Measurements from ENCODE around the gene ADORA3.

Gene ADORA3

DNA sequence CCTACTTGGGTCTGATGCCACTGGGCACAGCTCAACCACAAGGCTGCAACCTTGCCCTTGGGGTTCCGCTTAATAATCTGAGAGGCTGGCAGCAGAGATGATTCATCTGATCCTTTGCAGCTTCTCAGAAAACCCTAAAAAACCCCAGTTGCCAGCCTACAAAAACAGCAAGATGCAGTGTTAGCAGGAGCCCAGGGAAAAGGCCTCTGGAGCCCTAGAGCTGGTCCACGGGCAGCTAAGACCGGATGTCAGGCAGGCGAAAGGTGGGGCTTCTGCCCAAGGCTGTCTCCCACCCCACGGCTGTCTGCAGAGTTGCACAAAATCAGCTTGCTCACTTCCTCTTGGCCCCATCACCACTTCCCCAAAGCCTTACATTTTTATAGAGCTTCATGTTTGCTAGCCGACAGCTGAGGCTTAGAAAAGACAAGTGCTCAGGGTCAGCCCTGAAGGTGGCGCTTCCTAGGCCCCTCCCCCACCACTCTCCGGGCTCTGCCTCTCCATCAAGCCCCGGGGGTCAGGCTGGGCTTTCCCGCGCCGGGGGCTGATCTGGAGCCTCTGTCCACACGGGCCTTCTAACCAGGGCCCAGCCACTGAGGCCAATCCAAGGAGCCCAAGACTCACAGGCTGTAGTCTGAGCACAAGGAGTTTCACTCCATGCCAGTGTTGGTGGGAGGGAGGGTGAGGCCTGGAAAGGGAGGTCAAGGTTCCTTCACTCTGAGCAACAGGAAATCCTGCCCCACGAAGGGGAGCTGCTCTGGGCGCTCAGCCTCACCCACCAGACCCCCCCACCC, 4.2 kb upstream of the ADORA3 start:
- TF ChIP-seq TEAD4 (IDR thresholded peaks at IDR 0.05), result no peak
- TF ChIP-seq, protein P1, sequence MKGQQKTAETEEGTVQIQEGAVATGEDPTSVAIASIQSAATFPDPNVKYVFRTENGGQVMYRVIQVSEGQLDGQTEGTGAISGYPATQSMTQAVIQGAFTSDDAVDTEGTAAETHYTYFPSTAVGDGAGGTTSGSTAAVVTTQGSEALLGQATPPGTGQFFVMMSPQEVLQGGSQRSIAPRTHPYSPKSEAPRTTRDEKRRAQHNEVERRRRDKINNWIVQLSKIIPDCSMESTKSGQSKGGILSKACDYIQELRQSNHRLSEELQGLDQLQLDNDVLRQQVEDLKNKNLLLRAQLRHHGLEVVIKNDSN (IDR thresholded peaks at IDR 0.05), result no peak

DNA sequence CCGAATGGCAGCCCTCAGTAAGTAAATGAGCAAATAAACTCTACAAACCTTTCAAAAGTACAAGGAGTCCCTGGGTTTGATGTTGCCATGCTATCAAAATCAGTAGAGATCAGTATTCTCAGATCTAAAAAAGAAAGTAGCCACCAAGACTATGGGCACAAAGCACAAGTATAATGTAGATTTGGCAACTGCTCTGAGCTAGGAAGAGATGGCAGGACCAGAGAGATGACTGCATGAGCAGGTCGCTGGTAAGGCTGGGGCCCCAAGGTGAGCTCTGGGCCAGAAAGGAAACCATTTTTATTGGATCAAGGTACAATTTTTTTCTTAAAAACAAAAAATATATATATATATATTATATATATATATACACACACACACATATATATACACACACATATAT, 3.1 kb upstream of the ADORA3 start:
- TF ChIP-seq TEAD4 (IDR thresholded peaks at IDR 0.05), result no peak
- TF ChIP-seq, protein P2, sequence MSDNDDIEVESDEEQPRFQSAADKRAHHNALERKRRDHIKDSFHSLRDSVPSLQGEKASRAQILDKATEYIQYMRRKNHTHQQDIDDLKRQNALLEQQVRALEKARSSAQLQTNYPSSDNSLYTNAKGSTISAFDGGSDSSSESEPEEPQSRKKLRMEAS (IDR thresholded peaks at IDR 0.05), result no peak

DNA sequence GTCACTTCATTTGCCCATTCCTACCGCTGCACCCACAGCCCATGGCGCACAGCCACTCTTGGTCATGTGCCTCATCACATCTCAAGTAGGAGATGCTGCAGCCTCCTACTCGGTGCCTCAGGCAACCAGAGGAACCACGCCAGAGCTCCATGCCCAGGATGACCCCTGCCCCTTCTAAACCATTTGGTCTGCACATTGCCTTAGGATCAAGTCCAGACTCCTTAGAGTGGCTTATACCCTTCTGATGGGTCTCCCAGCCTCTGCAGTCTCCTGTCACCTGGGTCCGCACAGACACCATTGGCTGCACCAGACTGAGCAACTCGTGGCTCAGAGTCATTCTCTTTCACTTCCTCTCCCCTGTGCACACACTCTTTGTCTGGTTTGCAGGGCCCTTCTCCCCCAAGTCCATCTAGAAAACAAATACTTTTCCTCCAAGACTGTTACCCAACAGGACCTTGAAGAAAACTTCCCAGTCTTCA, 2.2 kb upstream of the ADORA3 start:
- no peak for TF ChIP-seq YY1 (IDR thresholded peaks at IDR 0.05; ENCODE audit: low read depth)
- TF ChIP-seq RAD21 (IDR thresholded peaks at IDR 0.05; ENCODE audit: low read depth), result no peak

DNA sequence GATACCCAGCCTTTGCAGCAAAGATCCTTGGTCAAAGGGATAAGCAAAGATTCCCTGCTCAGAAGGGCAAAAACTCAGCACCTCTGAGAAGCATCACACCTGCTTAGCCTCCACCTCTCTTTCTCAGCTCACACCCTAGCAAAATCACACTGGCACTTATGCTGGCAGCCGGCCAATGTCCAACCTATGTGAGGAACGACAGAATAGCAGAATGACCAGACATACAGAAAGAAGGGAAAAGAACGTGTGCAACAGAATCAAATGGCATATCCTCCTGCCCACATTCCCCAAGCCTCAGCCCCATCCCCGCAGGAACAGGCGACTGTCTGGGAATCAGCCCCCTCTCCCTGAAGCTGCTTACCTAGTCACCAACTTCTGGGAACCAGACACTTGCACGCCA, 664 bp upstream of the ADORA3 start:
- TF ChIP-seq CEBPB (IDR thresholded peaks at IDR 0.05) (no peak), NFIC (IDR thresholded peaks at IDR 0.05) (no peak), YY1 (IDR thresholded peaks at IDR 0.05; ENCODE audit: low read depth) (no peak), EGR1 (IDR thresholded peaks at IDR 0.05) (no peak), TCF12 (IDR thresholded peaks at IDR 0.05; ENCODE audit: low read depth) (no peak)
- TF ChIP-seq, protein P3, sequence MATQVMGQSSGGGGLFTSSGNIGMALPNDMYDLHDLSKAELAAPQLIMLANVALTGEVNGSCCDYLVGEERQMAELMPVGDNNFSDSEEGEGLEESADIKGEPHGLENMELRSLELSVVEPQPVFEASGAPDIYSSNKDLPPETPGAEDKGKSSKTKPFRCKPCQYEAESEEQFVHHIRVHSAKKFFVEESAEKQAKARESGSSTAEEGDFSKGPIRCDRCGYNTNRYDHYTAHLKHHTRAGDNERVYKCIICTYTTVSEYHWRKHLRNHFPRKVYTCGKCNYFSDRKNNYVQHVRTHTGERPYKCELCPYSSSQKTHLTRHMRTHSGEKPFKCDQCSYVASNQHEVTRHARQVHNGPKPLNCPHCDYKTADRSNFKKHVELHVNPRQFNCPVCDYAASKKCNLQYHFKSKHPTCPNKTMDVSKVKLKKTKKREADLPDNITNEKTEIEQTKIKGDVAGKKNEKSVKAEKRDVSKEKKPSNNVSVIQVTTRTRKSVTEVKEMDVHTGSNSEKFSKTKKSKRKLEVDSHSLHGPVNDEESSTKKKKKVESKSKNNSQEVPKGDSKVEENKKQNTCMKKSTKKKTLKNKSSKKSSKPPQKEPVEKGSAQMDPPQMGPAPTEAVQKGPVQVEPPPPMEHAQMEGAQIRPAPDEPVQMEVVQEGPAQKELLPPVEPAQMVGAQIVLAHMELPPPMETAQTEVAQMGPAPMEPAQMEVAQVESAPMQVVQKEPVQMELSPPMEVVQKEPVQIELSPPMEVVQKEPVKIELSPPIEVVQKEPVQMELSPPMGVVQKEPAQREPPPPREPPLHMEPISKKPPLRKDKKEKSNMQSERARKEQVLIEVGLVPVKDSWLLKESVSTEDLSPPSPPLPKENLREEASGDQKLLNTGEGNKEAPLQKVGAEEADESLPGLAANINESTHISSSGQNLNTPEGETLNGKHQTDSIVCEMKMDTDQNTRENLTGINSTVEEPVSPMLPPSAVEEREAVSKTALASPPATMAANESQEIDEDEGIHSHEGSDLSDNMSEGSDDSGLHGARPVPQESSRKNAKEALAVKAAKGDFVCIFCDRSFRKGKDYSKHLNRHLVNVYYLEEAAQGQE (IDR thresholded peaks at IDR 0.05; ENCODE audit: low read depth), result no peak
- TF ChIP-seq, protein P2 (IDR thresholded peaks at IDR 0.05), result no peak
- TF ChIP-seq, protein P1 (IDR thresholded peaks at IDR 0.05), result no peak

DNA sequence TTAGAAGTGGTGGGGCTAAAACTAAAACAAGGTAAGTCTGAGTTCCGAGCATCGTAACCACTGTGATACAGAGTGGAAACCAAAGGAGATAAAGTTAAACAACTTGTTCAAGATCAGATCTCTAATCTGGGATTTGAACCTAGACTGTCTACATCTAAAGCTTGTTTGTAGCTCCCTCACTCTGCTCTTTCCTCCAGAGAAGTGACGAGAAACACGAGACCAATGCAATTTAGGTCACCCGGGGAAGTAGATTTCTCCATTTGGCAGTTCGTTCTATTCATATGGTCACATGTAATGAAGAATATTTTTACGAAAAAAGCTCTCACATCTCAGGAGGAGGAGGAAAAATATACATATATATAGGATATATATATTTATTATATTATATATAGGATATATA, 1.8 kb downstream of the ADORA3 start:
- no peak for TF ChIP-seq NFIC (IDR thresholded peaks at IDR 0.05)
- no peak for TF ChIP-seq EP300 (IDR thresholded peaks at IDR 0.05; ENCODE audit: borderline replicate concordance)
- TF ChIP-seq, protein P3 (IDR thresholded peaks at IDR 0.05; ENCODE audit: low read depth), result no peak
- TF ChIP-seq ZBTB7A (IDR thresholded peaks at IDR 0.05; ENCODE audit: low read depth), result no peak
- TF ChIP-seq YY1 (IDR thresholded peaks at IDR 0.05; ENCODE audit: low read depth), result no peak
- TF ChIP-seq, protein P1 (IDR thresholded peaks at IDR 0.05), result no peak
- TF ChIP-seq CREB1 (IDR thresholded peaks at IDR 0.05; ENCODE audit: low read depth), result no peak
- no peak for TF ChIP-seq FOXM1 (IDR thresholded peaks at IDR 0.05; ENCODE audit: borderline replicate concordance, low read depth)
- no peak for TF ChIP-seq TEAD4 (IDR thresholded peaks at IDR 0.05)

DNA sequence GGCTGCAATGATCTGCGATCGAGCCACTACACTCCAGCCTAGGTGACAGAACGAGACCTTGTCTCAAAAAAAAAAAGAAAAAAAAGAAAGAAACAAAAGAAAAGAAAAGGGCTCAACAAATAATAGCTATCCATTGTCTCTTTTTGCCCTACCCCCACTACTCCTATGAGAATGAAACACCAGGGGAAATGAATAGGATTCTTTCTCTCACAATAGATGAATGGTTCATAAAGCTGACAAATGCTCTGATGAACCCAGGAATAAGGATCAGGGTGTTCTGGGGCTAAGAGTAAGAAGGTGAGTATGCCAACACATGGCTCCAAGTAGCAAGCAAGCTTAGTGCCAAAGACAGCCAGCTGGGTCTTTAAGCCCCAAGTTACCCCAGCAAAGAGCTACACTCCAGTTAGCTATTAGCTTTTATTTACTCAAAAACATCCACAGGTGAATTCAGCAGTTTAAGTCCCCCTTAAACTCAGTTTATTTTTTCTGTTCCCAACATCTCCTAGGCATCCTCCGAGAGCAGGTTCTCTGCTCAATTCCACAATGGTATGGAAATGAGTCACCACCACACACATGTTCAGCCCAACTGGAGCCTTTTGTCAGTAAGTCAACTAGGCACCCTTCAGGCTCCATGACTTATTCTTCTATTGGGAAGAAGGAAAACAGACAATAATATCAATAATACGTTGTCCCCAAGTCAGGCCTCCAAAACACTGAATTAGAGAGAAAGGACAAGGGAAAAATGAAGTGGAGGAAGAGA, 4.2 kb downstream of the ADORA3 start:
- TF ChIP-seq TAF1 (IDR thresholded peaks at IDR 0.05; ENCODE audit: low read depth) (no peak), NFIC (IDR thresholded peaks at IDR 0.05) (no peak), FOXM1 (IDR thresholded peaks at IDR 0.05; ENCODE audit: borderline replicate concordance, low read depth) (no peak), EP300 (IDR thresholded peaks at IDR 0.05; ENCODE audit: borderline replicate concordance) (no peak), RAD21 (IDR thresholded peaks at IDR 0.05; ENCODE audit: low read depth) (no peak), CREB1 (IDR thresholded peaks at IDR 0.05; ENCODE audit: low read depth) (no peak), TEAD4 (IDR thresholded peaks at IDR 0.05) (no peak), YY1 (IDR thresholded peaks at IDR 0.05; ENCODE audit: low read depth) (no peak), EGR1 (IDR thresholded peaks at IDR 0.05) (no peak), ZBTB7A (IDR thresholded peaks at IDR 0.05; ENCODE audit: low read depth) (no peak), TCF12 (IDR thresholded peaks at IDR 0.05; ENCODE audit: low read depth) (no peak), CEBPB (IDR thresholded peaks at IDR 0.05) (no peak)
- TF ChIP-seq, protein P3 (IDR thresholded peaks at IDR 0.05; ENCODE audit: low read depth), result no peak
- TF ChIP-seq, protein P2 (IDR thresholded peaks at IDR 0.05), result no peak
- TF ChIP-seq, protein P1 (IDR thresholded peaks at IDR 0.05), result no peak
